BLaER1 treated with 17β-estradiol and CSF1 and Interleukin-3, amounts not matched to agents 10 nM and 100 nM (cell line): ENCODE data around the gene C1orf116.

Experiments
- H3K27ac ChIP-seq, 11 experiments: shearing (Covaris generic); formaldehyde crosslinking; 2 replicates each; pipeline ENCODE4 v1.8.1; 2022
- H3K27me3 ChIP-seq, 11 experiments: shearing (Covaris generic); formaldehyde crosslinking; 2 replicates each; pipeline ENCODE4 v1.8.1; 2022
- H3K36me3 ChIP-seq, 11 experiments: shearing (Covaris generic); formaldehyde crosslinking; 2 replicates each; pipeline ENCODE4 v1.8.1; 2022
- H3K4me1 ChIP-seq, 10 experiments: shearing (Covaris generic); formaldehyde crosslinking; 2 replicates each; pipeline ENCODE4 v1.8.1; 2022
- H3K4me2 ChIP-seq, 11 experiments: shearing (Covaris generic); formaldehyde crosslinking; 2 replicates each; pipeline ENCODE4 v1.8.1; 2022
- H3K4me3 ChIP-seq, 10 experiments: shearing (Covaris generic); formaldehyde crosslinking; 2 replicates each; pipeline ENCODE4 v1.8.1; 2022
- H3K9ac ChIP-seq, 11 experiments: shearing (Covaris generic); formaldehyde crosslinking; 2 replicates each; pipeline ENCODE4 v1.8.1; 2022
- H3K9me3 ChIP-seq, 11 experiments: shearing (Covaris generic); formaldehyde crosslinking; replicated peaks in 1 of 11; 2 replicates each; pipeline ENCODE4 v1.8.1; 2022
- H4K20me1 ChIP-seq, 11 experiments: shearing (Covaris generic); formaldehyde crosslinking; 2 replicates each; pipeline ENCODE4 v1.8.1; 2022
- Cebpa-rat ChIP-seq, 11 experiments: shearing (Covaris generic); IDR thresholded peaks; 2 replicates each; pipeline ENCODE4 v1.8.1; 2022

Gene C1orf116

GRCh38 chr1:206972728-206973127 is 59.8 kb downstream of the C1orf116 start:
- Histone ChIP-seq H4K20me1 (no peaks in the 10 kb centered on the region), H3K27me3 (no peaks in the 10 kb centered on the region), H3K4me2 (no peak overlapping the region), H3K4me3 (no peak overlapping the region), H3K36me3 (no peaks in the 10 kb centered on the region), H3K9ac (no peak overlapping the region), H3K27ac (no peak overlapping the region), H3K9me3 (no peaks in the 10 kb centered on the region), H3K4me1 (peaks cover 7 to 48% (median 39%) of the 10 kb centered on the region in 10 experiments)
- no peak for TF ChIP-seq Cebpa-rat (IDR thresholded peaks at IDR 0.05)

- no peaks in the 10 kb centered on the region for H3K27me3 ChIP-seq
- H3K4me3 ChIP-seq, result peak overlapping the region in 1 of 10 experiments; percentile 35; a peak in 1 of 20 replicates
- TF ChIP-seq Cebpa-rat (IDR thresholded peaks at IDR 0.05), result 0 out of 22 replicates have a peak, but pooled peaks of 1 of the 11 experiments have one; percentile 27
- H3K4me2 ChIP-seq, result peak overlapping the region; percentile 3 to 95 (median 79); a peak in 20 of 22 replicates
- H3K9me3 ChIP-seq, result no peaks in the 10 kb centered on the region
- no peaks in the 10 kb centered on the region for H4K20me1 ChIP-seq
- H3K9ac ChIP-seq, result peak overlapping the region in 2 of 11 experiments; percentile 27 to 31; a peak in 3 of 22 replicates
- peak overlapping the region in 6 of 11 experiments; percentile 1 to 94 (median 85); a peak in 10 of 22 replicates for H3K27ac ChIP-seq
- H3K36me3 ChIP-seq, result no peaks in the 10 kb centered on the region
- peaks cover 18 to 64% (median 54%) of the 10 kb centered on the region in 10 experiments for H3K4me1 ChIP-seq
Observed at GRCh38 chr1:206971029-206971655, 61.4 kb downstream of the C1orf116 start.

- peak within 1 kb of the TSS in 6 of 11 experiments; percentile 55 to 94 (median 89); a peak in 12 of 22 replicates for H3K27ac ChIP-seq
- TF ChIP-seq Cebpa-rat (IDR thresholded peaks at IDR 0.05), result no peak
- H3K4me3 ChIP-seq, result peak within 1 kb of the TSS in 1 of 10 experiments; percentile 35; a peak in 4 of 20 replicates
- H4K20me1 ChIP-seq, result no peaks in the 10 kb centered on the region
- peaks cover 18 to 71% (median 61%) of the 10 kb centered on the region in 10 experiments for H3K4me1 ChIP-seq
- H3K27me3 ChIP-seq, result no peaks in the 10 kb centered on the region
- H3K4me2 ChIP-seq, result peak within 1 kb of the TSS; percentile 3 to 95 (median 79); a peak in 20 of 22 replicates
- H3K9ac ChIP-seq, result peak within 1 kb of the TSS in 2 of 11 experiments; percentile 27 to 31; a peak in 3 of 22 replicates
- no peaks in the 10 kb centered on the region for H3K9me3 ChIP-seq
- no peaks in the 10 kb centered on the region for H3K36me3 ChIP-seq
Observed at GRCh38 chr1:206970446-206970845, 62.1 kb downstream of the C1orf116 start, which contains the start of gene FCAMR. TSS of gene FCAMR (minus strand) at chr1:206970460. CDS start at chr1:206970125, 335 bp downstream.

- Histone ChIP-seq H3K27me3 (no peaks in the 10 kb centered on the region), H3K27ac (peak overlapping the region in 8 of 11 experiments; percentile 65 to 94 (median 88); a peak in 14 of 22 replicates), H3K4me2 (peak overlapping the region in 7 of 11 experiments; percentile 79 to 95 (median 88); a peak in 14 of 22 replicates), H4K20me1 (no peaks in the 10 kb centered on the region), H3K9ac (peak overlapping the region in 1 of 11 experiments; percentile 74; a peak in 2 of 22 replicates), H3K9me3 (no peaks in the 10 kb centered on the region), H3K4me3 (no peak overlapping the region; a peak in 3 of 20 replicates), H3K4me1 (peaks cover 19 to 84% (median 69%) of the 10 kb centered on the region in 10 experiments), H3K36me3 (no peaks in the 10 kb centered on the region)
- TF ChIP-seq Cebpa-rat (IDR thresholded peaks at IDR 0.05), result no peak
Observed at GRCh38 chr1:206969090-206969489, 63.5 kb downstream of the C1orf116 start.
